Stomach (tissue), 9 donors: ENCODE results near the gene ZNF143. TPM values are rescaled to one million over a fixed set of nuclear protein-coding genes. Genes with fewer than 3 reads are reported as not detected.

ENCODE experiments used
- DNase-seq, 2 donors: peaks; one replicate each; pipeline versions ENCODE4 v3.0.0 to v3.0.0-alpha.2; 2013 to 2019
- H3K27ac ChIP-seq, 5 donors: fragments of 200-600 bp in 4 of 5; sonication (generic) in 4 of 5; one replicate each; pipeline ENCODE4 v1.5.1; 2013 to 2019; ENCODE audit warnings: mild to moderate bottlenecking in 1 of 5, moderate library complexity in 1 of 5
- H3K27me3 ChIP-seq, 3 donors: fragments of 200-600 bp; sonication (generic); one replicate each; pipeline ENCODE4 v1.5.1; 2017 to 2019; ENCODE audit warnings: mixed run types in 1 of 3
- H3K36me3 ChIP-seq, 4 donors: fragments of 200-600 bp; sonication (generic); 1 replicate in 3 of 4; 2 replicates in 1 of 4; pipeline ENCODE4 v1.5.1; 2016 to 2019
- H3K4me1 ChIP-seq, 4 donors: fragments of 200-600 bp; sonication (generic); one replicate each; pipeline ENCODE4 v1.5.1; 2016 to 2019
- H3K4me3 ChIP-seq, 4 donors: fragments of 200-600 bp; sonication (generic) in 3 of 4; one replicate each; pipeline ENCODE4 v1.5.1; 2016 to 2019; ENCODE audit warnings: mild to moderate bottlenecking in 1 of 4
- H3K9me3 ChIP-seq, 4 donors: fragments of 200-600 bp; sonication (generic); one replicate each; pipeline ENCODE4 v1.5.1; 2016 to 2019
- EP300 ChIP-seq: sonication (generic); formaldehyde crosslinking; IDR thresholded peaks from one replicate; pipeline ENCODE4 v1.6.1; 2017; ENCODE audit warnings: antibody characterized with exemption
- POLR2A ChIP-seq, 4 donors: fragments of 450-650 bp; IDR thresholded peaks; one replicate each; pipeline ENCODE4 v1.6.1; 2016; ENCODE audit warnings: antibody characterized with exemption in 4 of 4, control low read depth in 2 of 4, mild to moderate bottlenecking in 1 of 4, moderate library complexity in 1 of 4
- POLR2AphosphoS5 ChIP-seq, 3 donors: sonication (generic); formaldehyde crosslinking; IDR thresholded peaks; one replicate each; pipeline ENCODE4 v1.6.1; 2016; ENCODE audit warnings: antibody characterized with exemption in 3 of 3
- WGBS, 5 donors: extraction: QIAGEN DNeasy Blood & Tissue Kit in 3 of 5; methylation state at CpG; one replicate each; pipeline versions ENCODE4 v1.1.5 to v1.1.7; 2013 to 2018; 5-methylcytosine and 5-hydroxymethylcytosine counted together
- intact Hi-C: fragments of 100-400 bp; cut with DNase I; formaldehyde crosslinking; loops from one replicate; pipeline ENCODE4 v1.15.1; 2023; ENCODE audit warnings: low total_unique reads
- polyA plus RNA-seq, 3 donors: library from polyadenylated mRNA; stranded (reverse); fragments of 200-250 nt; gene quantifications; one replicate each; pipeline ENCODE4 v1.2.3, GENCODE V29; 2013
- total RNA-seq, 5 donors: library from RNA; depleted of rRNA; stranded (reverse); fragments of >200 nt; gene quantifications; one replicate each; pipeline versions ENCODE4 v1.1.0 to v1.2.3, GENCODE V29; 2014 to 2016
- TF ChIP-seq, protein P1 (sequence below), 7 experiments: fragments of 450-650 bp in 4 of 7; fragments of 200-600 bp in 3 of 7; sonication (generic) in 3 of 7; IDR thresholded peaks; one replicate each; pipeline ENCODE4 v1.5.1; 2016 to 2019; ENCODE audit warnings: antibody characterized with exemption in 7 of 7, control low read depth in 2 of 7, mild to moderate bottlenecking in 1 of 7
- donor health status: healthy with polysubstance abuse.
- donor health status: Bipolar disorder and iron deficiency.
- donor health status: healthy.

Gene ZNF143
- total and polyA plus RNA-seq, 8 donors = 4.1 to 110 (median 19.0) TPM

DNA sequence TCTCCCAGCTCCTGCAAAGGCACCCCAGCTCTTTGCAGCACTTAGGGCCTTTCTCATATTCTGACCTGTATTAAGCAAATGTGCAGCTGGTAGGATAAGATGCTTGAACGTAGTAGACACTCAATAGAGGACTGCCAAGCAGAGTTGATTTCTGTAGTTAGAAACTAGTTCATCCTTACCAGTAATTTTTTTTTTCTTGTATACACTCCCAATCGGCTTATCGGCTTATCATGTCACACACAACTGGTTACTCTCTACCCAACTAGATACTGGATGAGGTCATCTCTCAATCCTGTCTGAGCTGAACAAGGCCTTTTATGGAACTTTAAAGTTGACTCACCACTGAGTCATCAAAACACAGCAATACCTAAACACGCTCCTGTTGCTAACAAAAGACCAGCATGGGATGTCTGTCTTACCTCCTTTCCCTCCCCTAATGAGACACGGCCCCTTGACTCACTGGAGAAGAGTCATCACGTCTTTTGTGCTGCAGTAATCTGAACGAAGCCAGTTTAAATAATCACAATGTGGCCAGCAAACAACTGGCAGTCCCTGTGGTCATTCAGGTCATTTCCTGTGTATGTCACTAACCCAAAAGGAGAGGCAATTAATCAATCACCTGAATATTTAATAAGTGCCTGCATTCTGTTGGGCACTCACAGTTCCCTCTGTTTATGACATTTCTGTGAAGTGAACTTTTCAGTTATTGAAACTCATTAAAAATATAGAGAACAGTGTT lies 105.2 kb downstream of the ZNF143 start:
- peak overlapping the region; percentile 57 to 99 (median 91) for H3K27ac ChIP-seq
- 7 to 16% (median 11%) methylated on average over 7 of the region's 7 CpGs for WGBS, 5 donors
- H3K36me3 ChIP-seq = no peaks in the 10 kb centered on the region
- H3K9me3 ChIP-seq = peaks cover 0 to 5% (median 0%) of the 10 kb centered on the region in 4 donors
- intact Hi-C loops = no loop called here
- H3K4me1 ChIP-seq = peaks cover 24 to 59% (median 48%) of the 10 kb centered on the region in 4 donors
- no peak overlapping the region for H3K4me3 ChIP-seq
- DNase-seq = peak; percentile 39 to 92
- no peaks in the 10 kb centered on the region for H3K27me3 ChIP-seq
- TF ChIP-seq, protein P1, sequence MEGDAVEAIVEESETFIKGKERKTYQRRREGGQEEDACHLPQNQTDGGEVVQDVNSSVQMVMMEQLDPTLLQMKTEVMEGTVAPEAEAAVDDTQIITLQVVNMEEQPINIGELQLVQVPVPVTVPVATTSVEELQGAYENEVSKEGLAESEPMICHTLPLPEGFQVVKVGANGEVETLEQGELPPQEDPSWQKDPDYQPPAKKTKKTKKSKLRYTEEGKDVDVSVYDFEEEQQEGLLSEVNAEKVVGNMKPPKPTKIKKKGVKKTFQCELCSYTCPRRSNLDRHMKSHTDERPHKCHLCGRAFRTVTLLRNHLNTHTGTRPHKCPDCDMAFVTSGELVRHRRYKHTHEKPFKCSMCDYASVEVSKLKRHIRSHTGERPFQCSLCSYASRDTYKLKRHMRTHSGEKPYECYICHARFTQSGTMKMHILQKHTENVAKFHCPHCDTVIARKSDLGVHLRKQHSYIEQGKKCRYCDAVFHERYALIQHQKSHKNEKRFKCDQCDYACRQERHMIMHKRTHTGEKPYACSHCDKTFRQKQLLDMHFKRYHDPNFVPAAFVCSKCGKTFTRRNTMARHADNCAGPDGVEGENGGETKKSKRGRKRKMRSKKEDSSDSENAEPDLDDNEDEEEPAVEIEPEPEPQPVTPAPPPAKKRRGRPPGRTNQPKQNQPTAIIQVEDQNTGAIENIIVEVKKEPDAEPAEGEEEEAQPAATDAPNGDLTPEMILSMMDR (IDR thresholded peaks at IDR 0.05) = no peak
- TF ChIP-seq POLR2AphosphoS5 (IDR thresholded peaks at IDR 0.05) = peak; percentile 34 to 92 (median 62)
- TF ChIP-seq POLR2A (IDR thresholded peaks at IDR 0.05) = peak in 1 of 4 donors; percentile 3

DNA sequence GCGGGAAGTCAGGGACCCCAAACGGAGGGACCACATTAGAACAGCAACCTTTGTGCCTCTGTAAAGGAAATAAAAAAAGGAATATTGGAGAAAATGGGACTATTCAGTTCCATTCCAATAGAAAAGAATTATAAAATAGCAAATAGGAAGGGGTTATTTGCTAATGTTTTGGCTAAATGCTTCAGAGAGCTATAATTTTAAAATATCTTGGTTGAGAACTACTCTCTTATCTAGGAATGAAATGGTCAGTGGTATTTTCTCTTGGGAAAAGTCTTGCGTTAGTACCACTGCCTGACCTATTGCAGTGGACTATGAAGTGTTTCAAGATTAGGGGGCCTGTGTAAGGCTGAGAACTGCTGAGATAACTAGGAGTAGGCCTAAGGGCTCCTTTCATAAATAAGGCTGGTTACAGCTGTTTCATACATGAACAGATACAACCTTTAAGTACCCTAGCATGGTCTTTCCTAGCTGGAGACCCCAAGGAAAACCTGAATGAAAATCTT lies 105.8 kb downstream of the ZNF143 start:
- Histone ChIP-seq H3K27ac (peak overlapping the region; percentile 55 to 99 (median 91)), H3K4me3 (no peak overlapping the region), H3K36me3 (no peaks in the 10 kb centered on the region), H3K27me3 (no peaks in the 10 kb centered on the region), H3K4me1 (peaks cover 24 to 62% (median 48%) of the 10 kb centered on the region in 4 donors), H3K9me3 (no peaks in the 10 kb centered on the region)
- intact Hi-C loops = no loop called here
- DNase-seq = peak in 1 of 2 donors; percentile 63
- TF ChIP-seq, protein P1 (IDR thresholded peaks at IDR 0.05) = no peak
- TF ChIP-seq POLR2A (IDR thresholded peaks at IDR 0.05) = no peak
- no peak for TF ChIP-seq POLR2AphosphoS5 (IDR thresholded peaks at IDR 0.05)
- no peak for TF ChIP-seq EP300
- 65 to 77% (median 72%) methylated on average over 3 of the region's 3 CpGs for WGBS, 5 donors

DNA sequence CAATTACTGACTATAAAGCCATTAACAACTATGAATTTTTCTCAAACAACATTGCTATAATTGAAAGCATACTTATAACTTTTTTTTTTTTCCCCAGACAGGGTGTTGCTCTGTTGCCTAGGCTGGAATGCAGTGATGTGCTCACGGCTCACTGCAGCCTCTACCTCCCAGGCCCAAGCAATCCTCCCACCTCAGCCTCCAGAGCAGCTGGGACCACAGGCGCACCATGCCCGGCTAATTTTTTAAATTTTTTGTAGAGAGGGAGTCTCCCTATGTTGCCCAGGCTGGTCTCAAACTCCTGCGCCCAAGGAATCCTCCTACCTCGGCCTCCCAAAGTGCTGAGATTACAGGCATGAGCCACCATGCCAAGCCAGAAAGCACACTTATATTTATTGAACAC lies 106.6 kb downstream of the ZNF143 start:
- DNase-seq = no peak
- Histone ChIP-seq H3K9me3 (no peaks in the 10 kb centered on the region), H3K27ac (peak overlapping the region; percentile 64 to 99 (median 91)), H3K27me3 (no peaks in the 10 kb centered on the region), H3K4me3 (no peak overlapping the region), H3K4me1 (peaks cover 30 to 70% (median 52%) of the 10 kb centered on the region in 4 donors), H3K36me3 (no peaks in the 10 kb centered on the region)
- intact Hi-C loops = no loop called here
- TF ChIP-seq POLR2AphosphoS5 (IDR thresholded peaks at IDR 0.05) (no peak), POLR2A (IDR thresholded peaks at IDR 0.05) (no peak), EP300 (no peak)
- TF ChIP-seq, protein P1 (IDR thresholded peaks at IDR 0.05) = no peak
- whole genome bisulfite sequencing, 5 donors = 77 to 93% (median 87%) methylated on average over 5 of the region's 5 CpGs

DNA sequence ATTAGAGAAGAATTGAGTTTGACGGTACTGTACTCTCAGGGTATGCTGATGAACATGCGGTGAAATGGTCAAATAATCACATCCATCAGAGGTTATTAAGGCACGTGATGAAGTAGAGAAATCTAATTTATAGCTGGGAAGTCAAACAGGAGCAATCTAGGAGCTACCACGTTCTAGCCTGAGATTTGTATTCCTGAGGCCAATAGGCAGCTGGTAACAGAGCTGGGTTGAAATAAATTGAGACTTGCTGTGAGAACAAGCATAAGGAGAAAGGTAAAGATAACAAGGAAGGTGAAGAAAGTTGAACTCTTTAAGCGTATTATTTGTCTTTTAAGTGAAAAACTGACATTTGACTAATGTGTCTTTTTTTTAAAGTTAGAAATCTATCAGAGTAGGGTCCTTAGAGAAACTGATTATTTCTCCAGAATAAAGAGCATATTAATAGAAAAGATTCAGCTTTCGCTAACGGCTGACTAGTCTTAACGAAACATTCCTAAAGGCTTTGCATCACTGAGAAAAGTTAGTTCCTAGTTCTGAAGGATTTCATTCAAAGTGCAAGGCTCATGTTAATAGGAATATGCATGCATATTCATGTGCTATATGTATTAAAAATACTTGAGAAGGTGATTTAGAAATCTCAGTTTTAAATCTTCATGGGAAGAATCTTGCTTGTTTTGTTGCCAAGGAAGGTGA lies 107.5 kb downstream of the ZNF143 start:
- Histone ChIP-seq H3K4me3 (no peak overlapping the region), H3K27me3 (no peaks in the 10 kb centered on the region), H3K36me3 (no peaks in the 10 kb centered on the region), H3K9me3 (no peaks in the 10 kb centered on the region), H3K4me1 (peaks cover 33 to 75% (median 55%) of the 10 kb centered on the region in 4 donors), H3K27ac (peak overlapping the region; percentile 64 to 99 (median 91))
- intact Hi-C loops = no loop called here
- DNase-seq = peak in 1 of 2 donors; percentile 54
- TF ChIP-seq EP300 (no peak), POLR2AphosphoS5 (IDR thresholded peaks at IDR 0.05) (no peak)
- WGBS, 5 donors = 36 to 55% (median 39%) methylated on average over 8 of the region's 8 CpGs
